MCF 10A (cell line): ENCODE results near the gene MVB12A. TPM values are rescaled to one million over a fixed set of nuclear protein-coding genes. Genes with fewer than 3 reads are reported as not detected.
A peak's percentile ranks its signal among the peaks of the same experiment; 100 is the strongest.

Source experiments
- BruUV-seq: library from RNA; stranded (reverse); fragments of 400-500 nt; replicated peaks from 2 replicates; lab custom pipeline; 2021; lab: Mats Ljungman, UMichigan
- CTCF ChIA-PET: fragments of 300-600 bp; sonication (Branson Sonifier 250); formaldehyde crosslinking; extraction: SDS; loops from one replicate; lab custom pipeline; 2021; ENCODE audit warnings: antibody characterized with exemption, inconsistent platforms; lab: Yijun Ruan, JAX
- POLR2A ChIA-PET: fragments of 300-600, 350-650 bp; sonication (Branson Sonifier 250); formaldehyde crosslinking; extraction: SDS; loops from one replicate; lab custom pipeline; 2020; ENCODE audit warnings: antibody characterized with exemption, inconsistent platforms; lab: Yijun Ruan, JAX
- DNase-seq: peaks from one replicate; pipeline ENCODE4 v3.0.0-alpha.2; 2018; ENCODE audit not compliant: unreplicated experiment
- H3K27ac Mint-ChIP-seq: one replicate; pipeline ENCODE4 v1.8.0; 2022; ENCODE audit warnings: mild to moderate bottlenecking, low read depth, mixed read lengths; ENCODE audit not compliant: unreplicated experiment
- H3K27me3 Mint-ChIP-seq: one replicate; pipeline ENCODE4 v1.8.0; 2022; ENCODE audit warnings: mixed read lengths; ENCODE audit not compliant: insufficient read depth, unreplicated experiment
- H3K36me3 Mint-ChIP-seq: one replicate; pipeline ENCODE4 v1.8.0; 2022; ENCODE audit warnings: mild to moderate bottlenecking, moderate library complexity, mixed read lengths; ENCODE audit not compliant: insufficient read depth, unreplicated experiment
- H3K4me1 Mint-ChIP-seq: one replicate; pipeline ENCODE4 v1.8.0; 2022; ENCODE audit warnings: mixed read lengths; ENCODE audit not compliant: insufficient read depth, unreplicated experiment
- H3K4me3 Mint-ChIP-seq: one replicate; pipeline ENCODE4 v1.8.0; 2022; ENCODE audit warnings: mild to moderate bottlenecking, moderate library complexity, mixed read lengths; ENCODE audit not compliant: unreplicated experiment
- H3K9me3 Mint-ChIP-seq: one replicate; pipeline ENCODE4 v1.8.0; 2022; ENCODE audit warnings: mixed read lengths; ENCODE audit not compliant: unreplicated experiment
- CTCF ChIP-seq: fragments of 200-600 bp; IDR thresholded peaks from one replicate; pipeline ENCODE4 v1.8.0; 2022; ENCODE audit warnings: antibody characterized with exemption, mild to moderate bottlenecking; ENCODE audit not compliant: unreplicated experiment
- intact Hi-C: fragments of 100-400 bp; cut with micrococcal nuclease; formaldehyde crosslinking; loops from 2 replicates; pipeline ENCODE4 v1.14.1; 2022
- total RNA-seq: library from RNA; stranded (reverse); gene quantifications from 2 replicates; pipeline ENCODE4 v1.2.3, GENCODE V29; 2022

The MVB12A gene
- total RNA-seq, 1 experiment from 2014 or later: 51.1 TPM

- no peaks in the 10 kb centered on the region for H3K36me3 Mint-ChIP-seq
- POLR2A ChIA-PET: interaction anchor here (1.6 kb wide), 1 partner anchor 177 kb away, joined by 5 read pairs; no protein-coding TSS in a partner anchor
- no peak for TF ChIP-seq CTCF
- BruUV-seq: no TSS peak
- H3K9me3 Mint-ChIP-seq: no peaks in the 10 kb centered on the region
- H3K27me3 Mint-ChIP-seq: no peaks in the 10 kb centered on the region
- CTCF ChIA-PET: interaction anchor here (3.6 kb wide), 1 partner anchor 26 kb away, joined by 19 read pairs; no protein-coding TSS in a partner anchor
- peak within 1 kb of the TSS; percentile 91 for H3K4me3 Mint-ChIP-seq
- intact Hi-C loops: no loop called here
- DNase-seq: peak; percentile 99
- peaks cover 41% of the 10 kb centered on the region for H3K4me1 Mint-ChIP-seq
- H3K27ac Mint-ChIP-seq: peak within 1 kb of the TSS; percentile 97
Measured at GRCh38 chr19:17470068-17470841, 50.4 kb downstream of the MVB12A start, which contains the start of gene SLC27A1. SLC27A1 (plus strand) TSS chr19:17470524; CDS start chr19:17470541, 17 bp downstream.

GRCh38 chr19:17471410-17472125 is 51.7 kb downstream of the MVB12A start:
- TF ChIP-seq CTCF: no peak
- no peaks in the 10 kb centered on the region for H3K9me3 Mint-ChIP-seq
- no peaks in the 10 kb centered on the region for H3K27me3 Mint-ChIP-seq
- BruUV-seq: no TSS peak
- H3K4me1 Mint-ChIP-seq: peaks cover 39% of the 10 kb centered on the region
- peak overlapping the region; percentile 91 for H3K4me3 Mint-ChIP-seq
- intact Hi-C loops: no loop called here
- no peaks in the 10 kb centered on the region for H3K36me3 Mint-ChIP-seq
- H3K27ac Mint-ChIP-seq: peak overlapping the region; percentile 71
- no peak for DNase-seq
- ChIA-PET POLR2A (interaction anchor here (0.5 to 1.6 kb wide), 9 partner anchors 9 to 183 kb away, joined by 3 to 5 read pairs (median 3); partner anchors contain the start of gene DDA1), CTCF (interaction anchor here (1.3 to 3.6 kb wide), 3 partner anchors 25 to 295 kb away, joined by 3 to 19 read pairs (median 4); no protein-coding TSS in a partner anchor)

DNA sequence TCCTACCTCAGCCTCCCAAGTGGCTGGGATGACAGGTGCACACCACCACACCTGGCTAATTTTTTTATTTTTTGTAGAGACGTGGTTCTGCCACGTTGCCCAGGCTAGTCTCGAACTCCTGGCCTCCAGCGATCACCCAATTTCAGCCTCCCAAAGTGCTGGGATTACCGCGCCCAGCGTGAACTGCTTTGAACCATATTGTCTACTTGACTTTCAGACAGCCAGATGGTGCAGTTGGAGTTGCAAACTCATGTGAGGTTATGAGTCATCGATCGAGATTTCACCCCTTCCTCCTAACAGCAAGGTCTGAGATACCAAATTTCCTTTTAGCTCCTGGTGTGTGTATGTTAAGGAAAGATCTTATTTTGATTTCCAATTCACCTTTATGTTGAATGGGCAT is 53.2 kb downstream of the MVB12A start:
- Mint-ChIP-seq H3K27me3 (no peaks in the 10 kb centered on the region), H3K9me3 (no peaks in the 10 kb centered on the region), H3K27ac (no peak overlapping the region), H3K36me3 (no peaks in the 10 kb centered on the region), H3K4me3 (peak overlapping the region; percentile 43), H3K4me1 (peaks cover 37% of the 10 kb centered on the region)
- CTCF ChIA-PET: interaction anchor here (0.6 to 3.6 kb wide), 7 partner anchors 10 to 1319 kb away, joined by 3 to 19 read pairs (median 3); no protein-coding TSS in a partner anchor
- intact Hi-C loops: no loop called here
- no TSS peak for BruUV-seq
- DNase-seq: peak; percentile 63
- POLR2A ChIA-PET: interaction anchor here (1.3 kb wide), 1 partner anchor 38 kb away, joined by 3 read pairs; the partner anchor contains the start of gene PGLS
- no peak for TF ChIP-seq CTCF

Other genes with a start within 250 kb of the MVB12A start
- gene USE1, start 204.7 kb upstream of the MVB12A start, total RNA-seq: 29.9 and 47.9 TPM in 2 replicates
- 13.7 and 14.3 TPM in 2 replicates for gene OCEL1, start 193.8 kb upstream of the MVB12A start, total RNA-seq
- gene NR2F6, start 174.1 kb upstream of the MVB12A start, total RNA-seq: 32.8 and 36.3 TPM in 2 replicates
- gene USHBP1, start 155.3 kb upstream of the MVB12A start, total RNA-seq: not detected in 2 replicates
- gene BABAM1, start 152.6 kb upstream of the MVB12A start, total RNA-seq: 96.1 and 104 TPM in 2 replicates
- 0.16 and 1.0 TPM in 2 replicates for gene ANKLE1, start 138.1 kb upstream of the MVB12A start, total RNA-seq
- 4.1 and 6.4 TPM in 2 replicates for gene ABHD8, start 116.6 kb upstream of the MVB12A start, total RNA-seq
- 58.8 and 65.8 TPM in 2 replicates for gene MRPL34, start 114.2 kb upstream of the MVB12A start, total RNA-seq
- 57.4 and 60.4 TPM in 2 replicates for gene DDA1, start 110.5 kb upstream of the MVB12A start, total RNA-seq
- gene ANO8, start 85.2 kb upstream of the MVB12A start, total RNA-seq: 13.0 and 14.5 TPM in 2 replicates
- gene GTPBP3, start 82.5 kb upstream of the MVB12A start, total RNA-seq: 24.8 and 27.9 TPM in 2 replicates
- not detected in 2 replicates for gene PLVAP, start 42.7 kb upstream of the MVB12A start, total RNA-seq
- 0.37 TPM in 1 of 2 replicates, not detected in the other for gene CCDC194, start 25.9 kb upstream of the MVB12A start, total RNA-seq
- gene BST2, start 14.4 kb upstream of the MVB12A start, total RNA-seq: 19.6 and 24.8 TPM in 2 replicates
- gene TMEM221, start 28.6 kb downstream of the MVB12A start, total RNA-seq: not detected in 2 replicates
- not detected in 2 replicates for gene NXNL1, start 40.9 kb downstream of the MVB12A start, total RNA-seq
- 3.4 and 5.0 TPM in 2 replicates for gene SLC27A1, start 50.5 kb downstream of the MVB12A start, total RNA-seq
- 115 and 143 TPM in 2 replicates for gene PGLS, start 91.6 kb downstream of the MVB12A start, total RNA-seq
- gene COLGALT1, start 135.6 kb downstream of the MVB12A start, total RNA-seq: 103 and 107 TPM in 2 replicates